ENCODE data around the gene ANGPTL4.

GRCh38 chr19:8333767-8334457, 30.0 kb upstream of the ANGPTL4 start:
- TF ChIP-seq CTCF (IDR thresholded peaks at IDR 0.05; ENCODE audit: low read depth, low read length, poor library complexity, severe bottlenecking) (no peak), EZH2phosphoT487 (IDR thresholded peaks at IDR 0.05; ENCODE audit: borderline replicate concordance, low read length) (no peak)

Data from DOHH2 (cell line).